Measurements from ENCODE around the gene CIB2.

DNA sequence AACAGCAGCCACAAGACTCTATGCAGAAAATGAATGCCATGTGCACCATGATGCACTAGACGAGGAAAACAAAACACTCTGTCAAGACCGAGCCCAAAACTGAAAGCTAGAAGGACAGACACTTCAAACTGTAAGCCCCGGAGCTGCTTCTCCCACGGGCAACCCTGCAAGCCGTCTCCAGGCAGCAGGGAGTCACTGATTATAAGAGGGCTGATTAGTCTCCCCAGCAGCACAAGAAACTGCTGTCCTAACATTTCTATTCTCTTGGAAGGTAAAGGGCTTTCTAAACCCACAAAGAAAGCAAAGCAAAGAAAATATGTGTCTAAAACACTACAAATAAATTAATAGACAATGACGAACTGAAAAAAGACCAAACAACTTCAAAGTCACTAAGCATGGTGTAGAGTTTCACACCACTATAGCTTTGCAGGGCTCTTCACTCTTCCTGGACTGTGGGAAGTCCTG is 69.2 kb downstream of the CIB2 start:
- no peak for TF ChIP-seq CTCF (IDR thresholded peaks at IDR 0.05)
- no peak for TF ChIP-seq POLR2A (IDR thresholded peaks at IDR 0.05)
- no peak for TF ChIP-seq EP300 (IDR thresholded peaks at IDR 0.05)

Data from sigmoid colon (tissue), 4 donors.